ENCODE results near the gene PPARD.

GRCh38 chr6:35443341-35444030 lies 101.1 kb downstream of the PPARD start:
- TF ChIP-seq, protein P1, sequence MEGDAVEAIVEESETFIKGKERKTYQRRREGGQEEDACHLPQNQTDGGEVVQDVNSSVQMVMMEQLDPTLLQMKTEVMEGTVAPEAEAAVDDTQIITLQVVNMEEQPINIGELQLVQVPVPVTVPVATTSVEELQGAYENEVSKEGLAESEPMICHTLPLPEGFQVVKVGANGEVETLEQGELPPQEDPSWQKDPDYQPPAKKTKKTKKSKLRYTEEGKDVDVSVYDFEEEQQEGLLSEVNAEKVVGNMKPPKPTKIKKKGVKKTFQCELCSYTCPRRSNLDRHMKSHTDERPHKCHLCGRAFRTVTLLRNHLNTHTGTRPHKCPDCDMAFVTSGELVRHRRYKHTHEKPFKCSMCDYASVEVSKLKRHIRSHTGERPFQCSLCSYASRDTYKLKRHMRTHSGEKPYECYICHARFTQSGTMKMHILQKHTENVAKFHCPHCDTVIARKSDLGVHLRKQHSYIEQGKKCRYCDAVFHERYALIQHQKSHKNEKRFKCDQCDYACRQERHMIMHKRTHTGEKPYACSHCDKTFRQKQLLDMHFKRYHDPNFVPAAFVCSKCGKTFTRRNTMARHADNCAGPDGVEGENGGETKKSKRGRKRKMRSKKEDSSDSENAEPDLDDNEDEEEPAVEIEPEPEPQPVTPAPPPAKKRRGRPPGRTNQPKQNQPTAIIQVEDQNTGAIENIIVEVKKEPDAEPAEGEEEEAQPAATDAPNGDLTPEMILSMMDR (IDR thresholded peaks at IDR 0.05; ENCODE audit: insufficient read depth, low read depth, low read length), result no peak
- no peak for TF ChIP-seq EZH2 (IDR thresholded peaks at IDR 0.05; ENCODE audit: insufficient read depth, low read length)
